Measurements from ENCODE around the gene ABCC1.
"Not testable (repeated sequence)": the region's sequence is repeated elsewhere in the genome, so short reads cannot be mapped to it uniquely, and the experiment has no call there.

The ABCC1 gene

GRCh38 chr16:15916323-15916722, 33.1 kb upstream of the ABCC1 start:
- Histone ChIP-seq H3K9me3 (ENCODE audit: control insufficient read depth, low read length) (no peaks in the 10 kb centered on the region), H3K36me3 (ENCODE audit: control insufficient read depth, insufficient read depth, low read length) (no peaks in the 10 kb centered on the region), H3K4me1 (ENCODE audit: control insufficient read depth, insufficient read depth, low read length, poor library complexity, severe bottlenecking) (peaks cover 4% of the 10 kb centered on the region), H3K27me3 (replicated peaks; ENCODE audit: control insufficient read depth, insufficient read depth, low read length, poor library complexity, severe bottlenecking) (no peaks in the 10 kb centered on the region), H3K27ac (ENCODE audit: insufficient read depth, low read length, poor library complexity, severe bottlenecking) (no peak overlapping the region), H3K4me3 (ENCODE audit: insufficient read depth, low read depth, low read length, poor library complexity, severe bottlenecking) (no peak overlapping the region)
- DNase-seq = no peak

- H3K27me3 ChIP-seq (replicated peaks; ENCODE audit: control insufficient read depth, insufficient read depth, low read length, poor library complexity, severe bottlenecking); H3K36me3 ChIP-seq (ENCODE audit: control insufficient read depth, insufficient read depth, low read length); H3K4me1 ChIP-seq (ENCODE audit: control insufficient read depth, insufficient read depth, low read length, poor library complexity, severe bottlenecking); DNase-seq; H3K27ac ChIP-seq (ENCODE audit: insufficient read depth, low read length, poor library complexity, severe bottlenecking); H3K4me3 ChIP-seq (ENCODE audit: insufficient read depth, low read depth, low read length, poor library complexity, severe bottlenecking); H3K9me3 ChIP-seq (ENCODE audit: control insufficient read depth, low read length): not testable (repeated sequence)
These were observed 31.1 kb upstream of the ABCC1 start for GRCh38 chr16:15918314-15918713.

GRCh38 chr16:15919331-15919730, 30.1 kb upstream of the ABCC1 start:
- no peaks in the 10 kb centered on the region for H3K4me1 ChIP-seq (ENCODE audit: control insufficient read depth, insufficient read depth, low read length, poor library complexity, severe bottlenecking)
- H3K4me3 ChIP-seq (ENCODE audit: insufficient read depth, low read depth, low read length, poor library complexity, severe bottlenecking) = no peak overlapping the region
- no peaks in the 10 kb centered on the region for H3K36me3 ChIP-seq (ENCODE audit: control insufficient read depth, insufficient read depth, low read length)
- DNase-seq = no peak
- H3K27me3 ChIP-seq (replicated peaks; ENCODE audit: control insufficient read depth, insufficient read depth, low read length, poor library complexity, severe bottlenecking) = no peaks in the 10 kb centered on the region
- H3K27ac ChIP-seq (ENCODE audit: insufficient read depth, low read length, poor library complexity, severe bottlenecking) = no peak overlapping the region
- H3K9me3 ChIP-seq (ENCODE audit: control insufficient read depth, low read length) = no peaks in the 10 kb centered on the region

GRCh38 chr16:15924996-15925395, 24.4 kb upstream of the ABCC1 start:
- H3K27ac ChIP-seq (ENCODE audit: insufficient read depth, low read length, poor library complexity, severe bottlenecking) = no peak overlapping the region
- no peak overlapping the region for H3K4me3 ChIP-seq (ENCODE audit: insufficient read depth, low read depth, low read length, poor library complexity, severe bottlenecking)
- DNase-seq = no peak
- H3K27me3 ChIP-seq (replicated peaks; ENCODE audit: control insufficient read depth, insufficient read depth, low read length, poor library complexity, severe bottlenecking) = no peaks in the 10 kb centered on the region
- H3K9me3 ChIP-seq (ENCODE audit: control insufficient read depth, low read length) = no peaks in the 10 kb centered on the region
- no peaks in the 10 kb centered on the region for H3K4me1 ChIP-seq (ENCODE audit: control insufficient read depth, insufficient read depth, low read length, poor library complexity, severe bottlenecking)
- H3K36me3 ChIP-seq (ENCODE audit: control insufficient read depth, insufficient read depth, low read length) = no peaks in the 10 kb centered on the region

GRCh38 chr16:15925631-15926030, 23.8 kb upstream of the ABCC1 start:
- no peaks in the 10 kb centered on the region for H3K27me3 ChIP-seq (replicated peaks; ENCODE audit: control insufficient read depth, insufficient read depth, low read length, poor library complexity, severe bottlenecking)
- H3K9me3 ChIP-seq (ENCODE audit: control insufficient read depth, low read length) = no peaks in the 10 kb centered on the region
- DNase-seq = no peak
- no peak overlapping the region for H3K4me3 ChIP-seq (ENCODE audit: insufficient read depth, low read depth, low read length, poor library complexity, severe bottlenecking)
- H3K4me1 ChIP-seq (ENCODE audit: control insufficient read depth, insufficient read depth, low read length, poor library complexity, severe bottlenecking) = no peaks in the 10 kb centered on the region
- H3K36me3 ChIP-seq (ENCODE audit: control insufficient read depth, insufficient read depth, low read length) = no peaks in the 10 kb centered on the region
- H3K27ac ChIP-seq (ENCODE audit: insufficient read depth, low read length, poor library complexity, severe bottlenecking) = no peak overlapping the region

- Histone ChIP-seq H3K4me1 (ENCODE audit: control insufficient read depth, insufficient read depth, low read length, poor library complexity, severe bottlenecking) (no peaks in the 10 kb centered on the region), H3K27ac (ENCODE audit: insufficient read depth, low read length, poor library complexity, severe bottlenecking) (no peak overlapping the region), H3K36me3 (ENCODE audit: control insufficient read depth, insufficient read depth, low read length) (no peaks in the 10 kb centered on the region), H3K27me3 (replicated peaks; ENCODE audit: control insufficient read depth, insufficient read depth, low read length, poor library complexity, severe bottlenecking) (no peaks in the 10 kb centered on the region), H3K4me3 (ENCODE audit: insufficient read depth, low read depth, low read length, poor library complexity, severe bottlenecking) (no peak overlapping the region), H3K9me3 (ENCODE audit: control insufficient read depth, low read length) (no peaks in the 10 kb centered on the region)
- DNase-seq = no peak
These were observed 20.9 kb upstream of the ABCC1 start for GRCh38 chr16:15928261-15929104.

GRCh38 chr16:15932939-15933338, 16.5 kb upstream of the ABCC1 start:
- Histone ChIP-seq H3K9me3 (ENCODE audit: control insufficient read depth, low read length) (no peaks in the 10 kb centered on the region), H3K4me3 (ENCODE audit: insufficient read depth, low read depth, low read length, poor library complexity, severe bottlenecking) (no peak overlapping the region), H3K36me3 (ENCODE audit: control insufficient read depth, insufficient read depth, low read length) (no peaks in the 10 kb centered on the region), H3K27ac (ENCODE audit: insufficient read depth, low read length, poor library complexity, severe bottlenecking) (no peak overlapping the region), H3K27me3 (replicated peaks; ENCODE audit: control insufficient read depth, insufficient read depth, low read length, poor library complexity, severe bottlenecking) (no peaks in the 10 kb centered on the region), H3K4me1 (ENCODE audit: control insufficient read depth, insufficient read depth, low read length, poor library complexity, severe bottlenecking) (no peaks in the 10 kb centered on the region)
- no peak for DNase-seq

- Histone ChIP-seq H3K27ac (ENCODE audit: insufficient read depth, low read length, poor library complexity, severe bottlenecking) (no peak overlapping the region), H3K36me3 (ENCODE audit: control insufficient read depth, insufficient read depth, low read length) (no peaks in the 10 kb centered on the region), H3K9me3 (ENCODE audit: control insufficient read depth, low read length) (no peaks in the 10 kb centered on the region), H3K4me1 (ENCODE audit: control insufficient read depth, insufficient read depth, low read length, poor library complexity, severe bottlenecking) (no peaks in the 10 kb centered on the region), H3K4me3 (ENCODE audit: insufficient read depth, low read depth, low read length, poor library complexity, severe bottlenecking) (no peak overlapping the region), H3K27me3 (replicated peaks; ENCODE audit: control insufficient read depth, insufficient read depth, low read length, poor library complexity, severe bottlenecking) (no peaks in the 10 kb centered on the region)
- no peak for DNase-seq
These were observed 15.6 kb upstream of the ABCC1 start for GRCh38 chr16:15933781-15934180.

- H3K27me3 ChIP-seq (replicated peaks; ENCODE audit: control insufficient read depth, insufficient read depth, low read length, poor library complexity, severe bottlenecking) = no peaks in the 10 kb centered on the region
- no peak overlapping the region for H3K27ac ChIP-seq (ENCODE audit: insufficient read depth, low read length, poor library complexity, severe bottlenecking)
- H3K9me3 ChIP-seq (ENCODE audit: control insufficient read depth, low read length) = no peaks in the 10 kb centered on the region
- H3K4me1 ChIP-seq (ENCODE audit: control insufficient read depth, insufficient read depth, low read length, poor library complexity, severe bottlenecking) = no peaks in the 10 kb centered on the region
- H3K36me3 ChIP-seq (ENCODE audit: control insufficient read depth, insufficient read depth, low read length) = no peaks in the 10 kb centered on the region
- no peak for DNase-seq
- no peak overlapping the region for H3K4me3 ChIP-seq (ENCODE audit: insufficient read depth, low read depth, low read length, poor library complexity, severe bottlenecking)
These were observed 14.4 kb upstream of the ABCC1 start for GRCh38 chr16:15934991-15935390.

GRCh38 chr16:15936809-15937208, 12.6 kb upstream of the ABCC1 start:
- H3K9me3 ChIP-seq (ENCODE audit: control insufficient read depth, low read length); H3K36me3 ChIP-seq (ENCODE audit: control insufficient read depth, insufficient read depth, low read length); H3K4me1 ChIP-seq (ENCODE audit: control insufficient read depth, insufficient read depth, low read length, poor library complexity, severe bottlenecking); DNase-seq; H3K4me3 ChIP-seq (ENCODE audit: insufficient read depth, low read depth, low read length, poor library complexity, severe bottlenecking); H3K27me3 ChIP-seq (replicated peaks; ENCODE audit: control insufficient read depth, insufficient read depth, low read length, poor library complexity, severe bottlenecking); H3K27ac ChIP-seq (ENCODE audit: insufficient read depth, low read length, poor library complexity, severe bottlenecking): not testable (repeated sequence)
